Measurements from ENCODE around the gene PLEKHA7. TPM values are rescaled to one million over a fixed set of nuclear protein-coding genes. Genes with fewer than 3 reads are reported as not detected.

Gene PLEKHA7
- total and polyA plus RNA-seq, 2 of the 4 experiments (the other 2 are of a cell fraction): 0.12 TPM; not detected in 1

GRCh38 chr11:16813126-16813525, 201.1 kb downstream of the PLEKHA7 start:
- no peak overlapping the region for H3K4me2 ChIP-seq (ENCODE audit: low read depth, low read length)
- DNase-seq (no peak), ATAC-seq (ENCODE audit: low read depth) (no peak)
- H3K79me1 ChIP-seq (ENCODE audit: low read depth in 1 of 2, low read length in 2 of 2): no peaks in the 10 kb centered on the region
- WGBS, 2 experiments (ENCODE audit: extremely low coverage in 2 of 2, insufficient read length in 1 of 2): 49% methylated on average over 2 of the region's 5 CpGs; no CpG with 5 or more reads in 1 of the 2 experiments
- H3K4me3 ChIP-seq (ENCODE audit: insufficient read depth, low read depth, low read length): no peak overlapping the region
- no peak overlapping the region for H3K18ac ChIP-seq (ENCODE audit: low read depth, low read length)
- H2AK5ac ChIP-seq (ENCODE audit: low read depth, low read length): no peak overlapping the region
- no peaks in the 10 kb centered on the region for H3K36me3 ChIP-seq (ENCODE audit: control insufficient read depth, insufficient read depth, low read length)
- H2BK20ac ChIP-seq (ENCODE audit: low read depth, low read length): no peak overlapping the region
- H4K20me1 ChIP-seq (ENCODE audit: insufficient read depth, low read length): no peaks in the 10 kb centered on the region
- H3K27ac ChIP-seq (ENCODE audit: insufficient read depth, low read length): no peak overlapping the region
- in situ Hi-C loops (cut with MboI; ENCODE audit: low sequenced_read_pairs): no loop called here
- H3K23ac ChIP-seq (ENCODE audit: low read depth, low read length): no peak overlapping the region
- H3K9me1 ChIP-seq (ENCODE audit: insufficient read depth, low read length): no peaks in the 10 kb centered on the region
- H2AFZ ChIP-seq (replicated peaks; ENCODE audit: low read length, poor library complexity): no peak overlapping the region
- H3K56ac ChIP-seq (ENCODE audit: extremely low read depth, insufficient read depth, low read length): no peak overlapping the region
- no peak overlapping the region for H3K14ac ChIP-seq (replicated peaks; ENCODE audit: low read depth, low read length)
- H2BK5ac ChIP-seq (ENCODE audit: low read depth, low read length, poor library complexity, severe bottlenecking): no peak overlapping the region
- no peaks in the 10 kb centered on the region for H3K4me1 ChIP-seq (ENCODE audit: control insufficient read depth, insufficient read depth, low read length)
- H4K91ac ChIP-seq (ENCODE audit: insufficient read depth, low read depth, low read length): no peak overlapping the region
- intact Hi-C loops (cut with micrococcal nuclease): no loop called here
- POLR2A ChIA-PET (ENCODE audit: unreplicated experiment): no interaction called here
- no peak overlapping the region for H4K8ac ChIP-seq (ENCODE audit: low read depth in 2 of 2, low read length in 2 of 2)
- no peak overlapping the region for H3K9ac ChIP-seq (ENCODE audit: low read depth, low read length)
- no peak overlapping the region for H2BK15ac ChIP-seq (ENCODE audit: low read depth, low read length)
- H3K27me3 ChIP-seq (ENCODE audit: control insufficient read depth, insufficient read depth, low read length): peaks cover 55% of the 10 kb centered on the region
- H2BK120ac ChIP-seq (ENCODE audit: low read depth, low read length): no peak overlapping the region
- no peak overlapping the region for H4K5ac ChIP-seq (ENCODE audit: low read depth, low read length)
- TF ChIP-seq MAFK (IDR thresholded peaks at IDR 0.05; ENCODE audit: low read depth, low read length): no peak
- TF ChIP-seq CHD1 (IDR thresholded peaks at IDR 0.05; ENCODE audit: low read depth, low read length): no peak
- no peak for TF ChIP-seq MXI1 (IDR thresholded peaks at IDR 0.05; ENCODE audit: borderline replicate concordance, low read depth, low read length)
- no peak for TF ChIP-seq CEBPB (IDR thresholded peaks at IDR 0.05; ENCODE audit: low read depth, low read length)
- no peak for TF ChIP-seq BHLHE40 (IDR thresholded peaks at IDR 0.05; ENCODE audit: low read depth, low read length)
- TF ChIP-seq RCOR1 (IDR thresholded peaks at IDR 0.05; ENCODE audit: insufficient replicate concordance, low read length): no peak
- TF ChIP-seq ELK1 (IDR thresholded peaks at IDR 0.05; ENCODE audit: borderline replicate concordance, low read depth, low read length): no peak
- no peak for TF ChIP-seq POLR2A (IDR thresholded peaks at IDR 0.05; ENCODE audit: low read depth, low read length)
- no peak for TF ChIP-seq CTCF (conservative IDR thresholded peaks at IDR 0.05; ENCODE audit: low read depth, low read length)
- no peak for TF ChIP-seq NFE2L2 (IDR thresholded peaks at IDR 0.05; ENCODE audit: low read depth, low read length)
- no peak for TF ChIP-seq USF2 (IDR thresholded peaks at IDR 0.05; ENCODE audit: low read depth, low read length)
- no peak for TF ChIP-seq MAZ (IDR thresholded peaks at IDR 0.05; ENCODE audit: borderline replicate concordance, low read depth, low read length)
- no peak for TF ChIP-seq RAD21 (IDR thresholded peaks at IDR 0.05; ENCODE audit: low read length)
- no peak for TF ChIP-seq FOS (IDR thresholded peaks at IDR 0.05; ENCODE audit: low read depth, low read length)
- no peak for TF ChIP-seq SMC3 (IDR thresholded peaks at IDR 0.05; ENCODE audit: low read depth, low read length)
- no peak for TF ChIP-seq RFX5 (IDR thresholded peaks at IDR 0.05; ENCODE audit: low read depth, low read length)
- H2AK9ac ChIP-seq (replicated peaks; ENCODE audit: low read depth, low read length, poor library complexity): no peak overlapping the region
- BruUV-seq (replicated peaks): no TSS peak
- CTCF ChIA-PET: no interaction called here
- dilution Hi-C loops (cut with HindIII; ENCODE audit: low sequenced_read_pairs, unreplicated experiment): no loop called here
- no peak overlapping the region for H3K4ac ChIP-seq (ENCODE audit: low read depth, low read length)
- no peaks in the 10 kb centered on the region for H3K9me3 ChIP-seq (ENCODE audit: control insufficient read depth, insufficient read depth, low read length)
